Epithelial cell of proximal tubule (primary cell): ENCODE results near the gene FAF1. TPM values are rescaled to one million over a fixed set of nuclear protein-coding genes. Genes with fewer than 3 reads are reported as not detected.

Experiments
- DNase-seq: peaks from one replicate; pipeline ENCODE4 v3.0.0-alpha.2; 2011; ENCODE audit warnings: low read depth
- H3K4me3 ChIP-seq: 2 replicates; pipeline ENCODE4 v1.5.1; 2011; ENCODE audit warnings: low read depth, mild to moderate bottlenecking, low read length
- total RNA-seq: library from RNA; depleted of rRNA; stranded (reverse); fragments of >200 nt; gene quantifications from 2 replicates; pipeline ENCODE4 v1.2.3, GENCODE V29; 2015
- TF ChIP-seq, protein P1 (sequence below): conservative IDR thresholded peaks from 2 replicates; pipeline ENCODE4 v1.5.1; 2012; ENCODE audit warnings: low read depth, mild to moderate bottlenecking, low read length

Gene FAF1
- total RNA-seq, 1 donor from 2014 or later: 54.1 TPM

DNA sequence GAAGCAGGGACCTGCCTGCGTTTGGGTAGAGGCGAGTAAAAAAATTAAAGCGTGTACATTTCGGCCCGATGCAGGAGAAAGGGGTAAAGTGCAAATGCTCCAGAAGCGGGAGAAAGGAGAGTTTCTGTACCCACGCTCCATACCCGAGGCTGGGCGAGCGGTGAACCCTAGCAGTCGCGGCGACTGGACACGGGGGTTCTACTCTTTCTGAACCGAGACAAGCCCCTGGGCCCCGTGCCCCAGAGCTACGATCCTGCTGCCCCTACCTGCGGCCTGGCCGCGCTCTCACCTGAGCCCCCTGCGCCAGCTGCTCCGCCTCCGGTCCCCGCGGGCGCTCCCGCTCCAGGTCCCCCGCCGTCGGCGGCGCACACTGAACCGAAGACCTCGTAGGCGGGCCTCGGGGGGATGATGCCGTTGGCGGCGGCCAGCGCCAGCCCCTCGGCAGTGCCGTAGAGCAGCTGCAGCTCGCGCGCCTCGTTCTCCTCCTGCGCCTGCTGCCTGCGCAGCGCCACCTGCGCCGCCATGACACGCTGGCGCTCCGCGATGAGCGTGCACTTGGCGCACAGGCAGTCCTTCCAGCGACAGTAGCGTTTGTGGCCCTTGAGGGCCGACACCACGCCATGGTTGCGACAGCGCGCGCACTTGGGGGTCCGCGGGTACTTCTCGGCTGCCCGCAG lies 539.2 kb downstream of the FAF1 start:
- DNase-seq: no peak
- no peak overlapping the region for H3K4me3 ChIP-seq
- TF ChIP-seq, protein P1, sequence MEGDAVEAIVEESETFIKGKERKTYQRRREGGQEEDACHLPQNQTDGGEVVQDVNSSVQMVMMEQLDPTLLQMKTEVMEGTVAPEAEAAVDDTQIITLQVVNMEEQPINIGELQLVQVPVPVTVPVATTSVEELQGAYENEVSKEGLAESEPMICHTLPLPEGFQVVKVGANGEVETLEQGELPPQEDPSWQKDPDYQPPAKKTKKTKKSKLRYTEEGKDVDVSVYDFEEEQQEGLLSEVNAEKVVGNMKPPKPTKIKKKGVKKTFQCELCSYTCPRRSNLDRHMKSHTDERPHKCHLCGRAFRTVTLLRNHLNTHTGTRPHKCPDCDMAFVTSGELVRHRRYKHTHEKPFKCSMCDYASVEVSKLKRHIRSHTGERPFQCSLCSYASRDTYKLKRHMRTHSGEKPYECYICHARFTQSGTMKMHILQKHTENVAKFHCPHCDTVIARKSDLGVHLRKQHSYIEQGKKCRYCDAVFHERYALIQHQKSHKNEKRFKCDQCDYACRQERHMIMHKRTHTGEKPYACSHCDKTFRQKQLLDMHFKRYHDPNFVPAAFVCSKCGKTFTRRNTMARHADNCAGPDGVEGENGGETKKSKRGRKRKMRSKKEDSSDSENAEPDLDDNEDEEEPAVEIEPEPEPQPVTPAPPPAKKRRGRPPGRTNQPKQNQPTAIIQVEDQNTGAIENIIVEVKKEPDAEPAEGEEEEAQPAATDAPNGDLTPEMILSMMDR: no peak

DNA sequence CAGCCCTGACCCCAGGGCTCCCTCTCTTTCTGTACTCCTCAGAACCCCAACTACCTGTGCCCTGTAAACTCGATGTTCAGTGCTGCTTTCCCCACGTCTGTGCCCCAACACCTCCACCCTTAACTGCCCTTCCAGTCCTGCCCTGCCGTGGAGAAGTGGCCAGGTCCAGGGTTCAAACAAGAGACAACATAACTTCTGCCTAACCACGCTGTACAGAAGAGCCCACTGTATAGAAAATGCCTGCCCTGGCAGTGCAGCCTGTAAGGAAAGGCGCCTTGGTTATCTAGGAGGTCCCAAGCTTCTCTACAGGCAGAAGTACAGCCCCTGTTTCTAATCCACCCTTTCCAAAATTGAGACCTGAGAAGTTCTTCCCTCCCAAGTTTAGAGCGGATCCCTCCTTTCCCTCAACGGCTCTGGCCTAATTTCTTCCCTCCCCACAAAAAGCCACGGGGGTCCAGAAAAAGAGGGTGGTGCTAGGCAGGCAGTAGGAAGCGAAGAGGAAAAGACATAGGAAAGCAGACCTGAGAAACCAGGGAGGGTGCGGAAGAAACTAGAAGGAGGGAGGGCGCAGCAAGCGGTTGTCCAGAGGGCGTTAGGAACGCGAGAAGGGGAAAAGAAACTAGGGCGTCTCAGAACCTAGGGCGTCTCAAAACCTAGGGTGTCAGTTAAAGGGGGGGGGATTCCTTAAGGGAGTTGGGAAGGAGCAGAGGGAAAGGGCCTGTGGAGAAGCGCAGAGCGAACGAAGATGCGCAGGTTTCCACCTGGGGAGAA lies 540.0 kb downstream of the FAF1 start:
- no peak overlapping the region for H3K4me3 ChIP-seq
- TF ChIP-seq, protein P1: no peak

GRCh38 chr1:50419192-50419906 lies 540.7 kb downstream of the FAF1 start:
- TF ChIP-seq, protein P1: no peak
- no peak for DNase-seq

More for the DNA sequence above, 540.0 kb downstream of the FAF1 start:
- DNase-seq: no peak

GRCh38 chr1:50418600-50419109 lies 541.4 kb downstream of the FAF1 start:
- no peak for DNase-seq
- H3K4me3 ChIP-seq: peak overlapping the region; percentile 27
- TF ChIP-seq, protein P1: no peak

More at GRCh38 chr1:50419192-50419906, 540.7 kb downstream of the FAF1 start:
- no peak overlapping the region for H3K4me3 ChIP-seq

DNA sequence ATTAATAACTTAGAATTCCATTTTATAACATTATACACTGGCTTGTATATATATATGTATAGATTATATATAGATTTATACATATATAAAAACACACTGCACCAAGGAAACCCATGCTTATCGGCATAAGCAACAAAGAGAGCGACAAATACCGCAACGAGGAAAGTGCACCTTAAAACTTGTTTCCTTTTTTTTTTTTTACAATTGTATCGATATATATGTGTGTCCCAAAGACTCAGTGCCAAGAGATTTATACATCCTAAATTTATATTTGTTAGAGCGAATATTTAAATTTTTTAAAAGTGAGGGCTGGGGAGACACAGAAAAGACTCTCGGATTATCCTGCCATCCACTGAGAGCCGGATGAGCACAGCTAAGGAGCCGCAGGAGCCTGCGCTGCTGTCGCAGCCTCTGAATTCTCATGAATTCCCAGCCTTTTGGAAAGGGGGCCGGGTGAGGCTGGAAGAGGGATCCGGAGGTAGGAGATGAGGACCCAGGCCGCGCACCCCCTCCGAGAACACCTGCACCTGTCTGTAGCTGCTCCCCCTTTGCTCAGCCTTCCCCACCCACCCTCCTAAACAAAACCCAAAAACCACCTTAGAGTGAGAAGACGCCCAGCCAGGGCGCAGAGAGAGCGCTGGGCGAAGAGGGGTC lies 542.0 kb downstream of the FAF1 start:
- DNase-seq: no peak
- TF ChIP-seq, protein P1: no peak
- H3K4me3 ChIP-seq: no peak overlapping the region

DNA sequence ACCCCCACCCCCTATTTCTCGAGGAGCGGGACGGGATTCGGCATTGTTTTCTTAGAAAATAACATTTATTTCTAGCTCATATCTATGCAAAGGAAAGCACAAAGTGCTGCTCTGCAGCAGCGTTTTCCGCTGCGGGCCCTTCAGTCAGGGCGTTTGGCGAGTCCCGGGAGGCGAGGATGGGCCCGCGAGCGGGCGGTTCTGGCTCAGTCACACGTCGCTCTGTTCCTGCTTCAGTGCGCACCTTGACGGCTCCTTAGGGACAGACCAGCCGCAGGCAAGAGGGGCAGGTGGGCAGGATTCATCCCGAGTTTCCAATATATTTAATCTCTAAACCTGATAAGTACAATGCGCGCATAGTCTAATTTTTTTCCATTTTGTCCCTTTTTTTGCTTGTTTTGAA lies 542.6 kb downstream of the FAF1 start:
- no peak overlapping the region for H3K4me3 ChIP-seq
- TF ChIP-seq, protein P1: no peak
- DNase-seq: no peak
